ENCODE data around the gene CD33. TPM values are rescaled to one million over a fixed set of nuclear protein-coding genes. Genes with fewer than 3 reads are reported as not detected.
"Not testable (repeated sequence)": the region's sequence is repeated elsewhere in the genome, so short reads cannot be mapped to it uniquely, and the experiment has no call there.

The CD33 gene
- total RNA-seq = not detected in 2 replicates

DNA sequence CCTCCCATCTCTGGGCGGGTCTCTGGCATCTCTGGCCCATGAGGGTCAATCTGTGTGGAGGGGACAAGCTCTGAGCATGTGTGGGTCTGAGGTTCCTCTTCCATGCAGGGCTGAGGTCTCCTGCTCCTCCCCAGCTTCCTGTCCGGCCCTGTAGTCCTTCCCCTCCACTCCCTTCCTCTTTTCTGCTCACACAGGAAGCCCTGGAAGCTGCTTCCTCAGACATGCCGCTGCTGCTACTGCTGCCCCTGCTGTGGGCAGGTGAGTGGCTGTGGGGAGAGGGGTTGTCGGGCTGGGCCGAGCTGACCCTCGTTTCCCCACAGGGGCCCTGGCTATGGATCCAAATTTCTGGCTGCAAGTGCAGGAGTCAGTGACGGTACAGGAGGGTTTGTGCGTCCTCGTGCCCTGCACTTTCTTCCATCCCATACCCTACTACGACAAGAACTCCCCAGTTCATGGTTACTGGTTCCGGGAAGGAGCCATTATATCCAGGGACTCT, at the start of gene CD33:
Gene CD33 (plus strand): TSS at position 183 of the 496 bp plus-strand sequence. CDS start 39 bp downstream, at position 222.
- DNase-seq (ENCODE audit: extremely low read depth, low read depth, low spot score) = not testable (repeated sequence)

DNA sequence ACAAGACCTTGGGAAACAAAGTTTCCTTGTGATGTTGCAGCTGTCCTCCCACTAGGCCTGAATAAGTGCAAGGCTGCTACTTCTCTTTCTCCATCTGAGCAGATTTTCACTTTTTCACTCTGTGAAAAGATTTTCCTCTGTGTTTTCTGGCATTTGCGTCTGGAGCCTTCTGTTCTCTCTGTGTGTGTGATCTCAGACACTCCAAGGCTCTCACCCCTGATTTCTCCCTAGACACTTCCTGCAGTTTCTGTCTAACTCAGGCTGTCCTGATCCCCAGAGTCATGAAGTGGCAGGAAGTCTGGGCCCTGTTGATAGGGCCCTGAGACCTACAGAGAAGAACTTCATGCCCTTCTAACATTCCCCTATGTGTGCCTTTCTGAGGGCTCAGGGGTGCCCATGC, 45.6 kb upstream of the CD33 start:
- no peak for DNase-seq (ENCODE audit: extremely low read depth, low read depth, low spot score)

DNA sequence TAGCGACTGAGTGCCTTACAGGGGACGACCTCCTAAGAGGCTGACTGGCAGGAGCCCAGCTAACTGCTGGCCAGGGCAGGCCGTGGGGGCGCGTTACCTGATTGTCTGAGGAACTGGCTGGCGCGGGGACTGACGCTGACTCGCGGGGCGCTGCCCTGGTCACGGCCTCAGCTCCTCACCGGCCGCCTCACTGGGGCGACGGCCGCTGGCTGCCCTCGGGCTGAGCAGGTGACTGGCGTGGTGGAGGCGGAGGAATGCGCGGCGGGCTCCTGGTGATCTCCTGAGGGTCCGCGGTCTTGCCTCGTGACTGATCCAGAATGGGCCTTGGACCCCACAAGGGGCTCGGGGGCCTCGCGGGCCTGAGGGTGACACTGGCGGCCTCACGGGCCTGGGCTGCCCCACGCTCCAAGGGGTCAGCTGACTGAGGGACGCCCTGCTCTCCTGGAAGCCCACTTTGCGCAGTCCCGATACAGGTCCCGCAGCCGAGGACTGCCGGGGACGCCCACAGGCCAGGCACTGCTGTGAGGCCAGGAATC, 43.4 kb upstream of the CD33 start:
- DNase-seq (ENCODE audit: extremely low read depth, low read depth, low spot score) = no peak

DNA sequence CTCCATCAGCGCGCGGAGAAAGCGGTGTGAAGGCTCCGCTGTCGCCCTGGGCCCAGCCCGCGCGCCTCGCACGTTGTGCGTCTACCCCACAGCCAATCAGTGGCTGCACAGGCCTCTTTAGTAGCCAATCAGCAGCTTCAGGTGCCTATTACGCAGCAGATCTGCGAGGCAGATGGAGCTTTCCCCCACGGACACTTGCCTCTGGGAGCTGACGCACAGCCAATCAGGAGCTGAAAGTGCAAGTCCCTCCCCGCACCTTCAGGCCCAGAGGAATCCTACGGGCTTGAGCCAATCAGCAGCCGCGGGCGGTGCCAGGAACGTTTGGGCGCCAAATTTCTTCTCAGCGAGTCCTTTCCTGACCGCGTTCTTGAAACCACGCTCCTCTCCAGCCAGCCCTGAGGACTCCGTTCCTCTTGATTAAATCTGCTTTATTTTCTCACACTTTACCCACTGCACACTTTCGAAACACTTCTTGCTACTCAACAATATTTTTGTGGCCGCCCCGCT, 42.9 kb upstream of the CD33 start:
- no peak for DNase-seq (ENCODE audit: extremely low read depth, low read depth, low spot score)

DNA sequence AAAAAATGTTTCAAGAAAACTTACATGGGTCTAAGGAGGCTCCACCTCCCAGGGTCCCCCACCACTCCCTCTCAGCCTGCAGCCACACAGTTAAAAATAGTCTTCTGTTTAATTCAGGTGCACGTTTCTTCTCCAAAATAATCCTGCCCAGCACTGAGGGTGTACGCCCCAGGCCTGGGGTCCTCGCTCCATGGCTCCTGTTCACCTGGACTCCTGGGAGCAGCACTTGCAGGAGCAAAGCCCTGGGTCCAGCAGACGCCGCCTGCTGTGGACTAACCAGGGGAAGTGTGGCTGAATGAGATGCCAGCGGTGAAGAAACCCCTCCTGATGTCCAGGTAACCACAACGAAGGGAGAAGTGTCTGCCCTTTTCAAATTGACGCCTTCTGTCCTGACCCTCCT, 41.3 kb upstream of the CD33 start:
- no peak for DNase-seq (ENCODE audit: extremely low read depth, low read depth, low spot score)

DNA sequence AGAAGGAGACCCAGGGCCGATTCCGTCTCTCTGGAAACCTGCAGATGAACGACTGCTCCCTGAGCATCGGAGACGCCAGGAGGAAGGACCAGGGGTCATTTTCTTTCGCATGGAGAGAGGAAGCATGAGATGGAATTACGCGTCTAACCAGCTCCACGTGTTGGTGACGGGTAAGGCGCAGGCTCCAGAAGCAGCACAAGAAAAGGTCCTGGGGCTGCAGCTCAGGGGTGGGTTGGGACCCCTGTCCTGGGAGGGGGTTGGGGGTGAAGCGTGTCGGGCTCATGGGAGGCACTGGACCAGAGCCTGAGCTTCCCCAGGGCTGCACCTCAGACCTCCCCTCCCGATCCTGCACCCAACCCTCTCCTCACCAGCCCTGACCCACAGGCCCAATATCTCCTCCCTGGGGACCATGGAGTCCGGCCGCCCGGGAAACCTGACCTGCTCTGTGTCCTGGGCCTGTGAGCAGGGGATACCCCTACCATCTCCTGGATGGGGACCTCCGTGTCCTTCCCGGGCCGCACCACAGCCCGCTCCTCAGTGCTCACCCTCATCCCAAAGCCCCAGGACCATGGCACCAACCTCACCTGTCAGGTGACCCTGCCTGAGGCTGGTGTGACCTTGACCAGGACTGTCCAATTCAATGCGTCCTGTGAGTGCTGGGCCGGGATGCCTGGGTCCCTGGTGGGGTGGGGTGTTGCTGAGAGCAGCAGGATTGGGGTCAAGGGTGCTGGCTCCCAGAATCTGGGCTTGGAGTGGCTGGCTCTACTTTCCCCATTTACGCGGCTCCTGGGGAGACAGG, 39.6 kb upstream of the CD33 start:
- no peak for DNase-seq (ENCODE audit: extremely low read depth, low read depth, low spot score)

DNA sequence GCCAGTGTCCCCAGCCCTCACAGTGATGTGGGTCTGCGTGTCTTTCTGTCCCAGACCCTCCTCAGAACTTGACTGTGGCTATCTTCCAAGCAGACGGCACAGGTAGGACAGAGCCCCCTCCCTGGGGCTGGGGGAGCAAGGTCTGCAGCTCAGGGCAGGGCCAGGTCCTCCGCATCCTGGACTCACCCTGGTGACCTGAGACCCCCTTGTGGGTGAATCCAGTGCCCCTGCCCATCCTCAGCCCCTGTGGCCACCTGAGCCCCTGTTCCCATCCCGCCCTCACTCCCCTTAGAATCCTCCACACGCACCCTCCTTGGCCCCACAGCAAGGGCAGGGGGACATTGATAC, 39.0 kb upstream of the CD33 start:
- DNase-seq (ENCODE audit: extremely low read depth, low read depth, low spot score) = no peak

DNA sequence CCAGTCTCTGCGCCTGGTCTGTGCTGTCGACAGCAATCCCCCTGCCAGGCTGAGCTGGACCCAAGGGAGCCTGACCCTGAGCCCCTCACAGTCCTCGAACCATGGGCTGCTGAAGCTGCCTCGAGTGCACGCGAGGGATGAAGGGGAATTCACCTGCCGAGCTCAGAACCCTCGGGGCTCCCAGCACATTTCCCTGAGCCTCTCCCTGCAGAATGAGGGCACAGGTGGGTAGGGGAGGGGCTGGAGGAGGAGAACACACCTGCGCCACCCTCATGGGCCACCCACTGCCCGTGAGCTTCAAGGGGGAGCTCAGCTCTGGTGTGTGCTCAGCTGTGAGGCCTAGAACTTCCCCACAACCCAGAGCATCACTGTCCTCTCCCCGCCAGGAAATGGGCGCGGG, 38.6 kb upstream of the CD33 start:
- no peak for DNase-seq (ENCODE audit: extremely low read depth, low read depth, low spot score)

DNA sequence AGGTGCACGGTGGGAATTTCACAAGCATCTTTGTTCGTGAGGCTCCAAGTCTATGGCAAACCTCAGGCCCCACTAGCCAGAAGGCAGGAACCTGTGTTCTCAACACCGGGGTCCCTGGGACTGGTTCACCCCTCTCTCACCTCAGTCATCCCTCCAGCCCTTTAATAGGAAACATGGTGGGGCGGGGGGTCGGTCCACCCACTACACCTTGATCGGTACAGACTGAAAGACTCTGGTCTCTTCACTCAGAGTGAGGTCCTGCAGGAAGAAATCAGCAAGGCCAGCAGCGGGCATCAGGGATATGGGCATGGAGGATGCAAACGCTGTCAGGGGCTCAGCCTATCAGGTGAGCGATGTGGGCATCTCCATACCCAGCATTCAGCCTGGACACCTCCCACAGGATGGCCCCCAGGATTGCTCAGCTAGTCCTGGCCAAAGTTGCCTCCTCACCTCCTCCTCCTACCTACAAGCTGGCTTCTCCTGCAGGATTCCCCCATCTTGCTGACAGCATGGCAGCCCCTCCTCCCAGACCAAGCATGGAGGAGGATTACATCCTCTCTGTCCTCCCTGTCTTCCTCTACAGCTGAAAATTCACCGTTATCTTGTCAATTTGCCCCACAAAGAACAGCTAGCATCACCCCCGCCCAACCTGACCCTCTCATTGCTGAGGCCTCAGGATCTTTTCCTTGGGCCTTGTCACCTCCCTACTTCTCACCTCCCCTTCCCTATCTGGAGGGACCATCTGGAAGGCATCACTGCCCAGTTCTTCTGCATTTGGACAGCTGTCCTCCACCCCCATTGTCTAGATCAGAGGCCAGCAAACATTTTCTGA, 37.3 kb upstream of the CD33 start:
- DNase-seq (ENCODE audit: extremely low read depth, low read depth, low spot score) = no peak

DNA sequence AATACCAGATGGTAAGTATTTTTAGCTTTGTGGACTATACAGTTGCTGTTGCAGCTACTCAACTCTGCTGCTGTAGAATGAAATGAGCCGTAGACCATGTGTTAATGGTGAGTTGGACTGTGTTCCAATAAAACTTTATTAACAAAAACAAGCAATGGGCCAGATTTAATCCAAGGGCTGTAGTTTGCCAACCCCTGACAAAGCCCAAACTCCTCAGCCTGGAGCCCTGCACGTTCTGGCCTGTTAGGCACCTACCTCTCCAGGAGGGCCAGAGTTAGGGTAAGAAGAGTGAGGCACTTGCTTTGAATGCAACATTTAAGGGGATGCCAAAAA, 36.7 kb upstream of the CD33 start:
- no peak for DNase-seq (ENCODE audit: extremely low read depth, low read depth, low spot score)

DNA sequence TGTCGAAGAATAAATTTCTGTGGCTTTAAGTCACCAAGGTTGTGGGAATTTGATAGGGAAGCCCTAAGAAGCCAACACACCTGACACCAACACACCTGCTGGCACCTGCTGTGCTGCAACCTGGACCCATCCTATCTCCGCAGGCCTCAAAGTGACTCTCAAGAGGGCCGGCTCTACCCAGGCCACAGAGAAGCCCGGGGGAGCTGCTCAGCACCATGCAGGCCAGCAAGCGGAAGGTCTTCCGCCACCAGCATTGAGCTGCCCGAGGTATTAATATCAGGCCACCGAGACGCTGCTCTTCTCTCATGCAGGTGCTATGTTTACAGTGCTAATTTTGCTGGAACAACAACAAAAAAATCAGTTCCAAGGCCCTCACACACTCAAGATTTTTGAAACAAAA, 32.2 kb upstream of the CD33 start:
- no peak for DNase-seq (ENCODE audit: extremely low read depth, low read depth, low spot score)

DNA sequence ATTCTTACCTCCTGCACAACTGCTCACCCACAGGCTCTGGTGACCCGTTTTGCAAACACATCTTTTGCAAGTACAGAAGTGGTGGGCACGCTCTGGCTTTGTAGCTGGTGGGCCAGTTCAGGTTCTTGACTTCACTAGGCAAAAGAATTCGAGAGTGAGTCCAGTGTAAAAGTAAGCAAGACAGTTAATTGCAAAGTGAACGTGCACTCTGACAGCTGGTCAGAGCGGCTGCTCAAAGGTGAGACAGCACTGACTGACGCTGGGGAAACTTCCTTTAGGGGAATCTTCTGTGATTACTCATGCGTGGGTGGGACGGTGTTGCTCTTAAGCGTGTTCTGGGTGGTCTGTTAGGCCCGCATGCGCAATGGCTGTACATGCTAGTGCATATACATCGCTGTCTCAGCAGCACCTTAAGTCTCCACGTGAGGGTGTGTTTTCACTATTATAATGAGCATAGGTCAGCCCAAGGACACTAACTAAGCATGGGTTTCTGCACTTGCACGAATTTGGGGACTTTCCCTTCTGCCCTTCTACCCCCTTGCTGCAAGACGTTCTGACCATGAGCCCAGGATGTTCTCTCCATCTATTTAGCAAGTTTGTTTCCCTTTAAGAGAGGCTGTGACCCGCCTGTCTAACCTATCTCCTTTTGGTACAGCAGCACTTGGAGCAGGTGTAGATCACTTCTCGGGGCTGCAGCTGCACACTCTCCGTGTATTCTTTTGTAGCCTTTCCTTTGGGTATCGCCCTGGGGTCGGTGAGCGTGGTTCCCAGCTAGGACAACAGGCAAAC, 30.2 kb upstream of the CD33 start:
- no peak for DNase-seq (ENCODE audit: extremely low read depth, low read depth, low spot score)

DNA sequence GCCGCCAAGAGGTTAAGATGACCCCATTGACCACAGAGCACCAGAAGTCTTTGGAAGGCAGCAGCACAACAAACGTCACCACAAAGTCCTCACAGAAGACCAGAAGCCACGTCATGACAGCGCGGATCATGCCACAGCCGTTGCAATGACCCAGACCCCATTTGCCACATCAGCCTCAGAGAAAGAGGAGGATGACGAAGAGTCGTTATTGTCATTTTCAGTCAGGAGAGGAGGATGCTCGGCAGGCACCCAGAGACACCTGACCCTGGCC, 29.6 kb upstream of the CD33 start:
- DNase-seq (ENCODE audit: extremely low read depth, low read depth, low spot score) = no peak

DNA sequence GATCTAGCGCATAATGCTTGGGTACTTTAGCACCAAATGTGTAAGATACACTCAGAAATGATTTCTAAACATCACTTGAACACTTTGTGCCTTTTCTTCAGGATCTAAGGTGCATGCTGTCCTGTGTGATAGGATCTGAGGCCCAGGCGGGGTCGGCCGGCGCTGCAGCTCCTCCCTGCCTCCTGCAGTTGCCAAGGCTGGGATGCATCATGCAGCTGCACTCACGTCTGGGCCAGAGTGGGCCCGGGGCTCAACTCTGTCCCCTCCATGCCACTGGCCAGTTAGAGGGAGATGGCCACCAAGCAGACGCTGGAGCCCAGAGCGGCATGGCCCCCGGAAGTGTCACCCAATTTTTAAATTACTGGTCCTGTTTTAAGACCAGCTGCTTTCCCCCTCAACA, 29.3 kb upstream of the CD33 start:
- DNase-seq (ENCODE audit: extremely low read depth, low read depth, low spot score) = no peak

DNA sequence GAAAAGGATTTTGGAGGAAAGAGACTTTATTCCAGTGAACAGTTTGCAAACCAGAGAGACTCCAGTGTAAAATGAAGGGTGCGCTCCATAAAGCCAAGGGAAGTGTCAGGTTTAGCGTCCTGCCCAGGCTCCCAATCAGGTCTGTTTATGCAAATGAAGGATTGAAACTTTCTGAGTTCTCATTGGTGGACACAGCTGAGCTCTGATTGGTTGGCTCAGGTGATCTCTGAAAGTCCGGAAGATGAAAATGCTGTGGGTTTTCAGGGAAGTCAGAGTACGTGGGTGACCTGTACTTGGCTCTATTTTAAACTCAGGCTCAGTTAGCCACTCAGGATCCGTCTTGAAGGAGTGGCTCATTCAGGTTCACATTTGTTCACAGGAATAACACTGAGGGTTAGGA, 28.7 kb upstream of the CD33 start:
- no peak for DNase-seq (ENCODE audit: extremely low read depth, low read depth, low spot score)

DNA sequence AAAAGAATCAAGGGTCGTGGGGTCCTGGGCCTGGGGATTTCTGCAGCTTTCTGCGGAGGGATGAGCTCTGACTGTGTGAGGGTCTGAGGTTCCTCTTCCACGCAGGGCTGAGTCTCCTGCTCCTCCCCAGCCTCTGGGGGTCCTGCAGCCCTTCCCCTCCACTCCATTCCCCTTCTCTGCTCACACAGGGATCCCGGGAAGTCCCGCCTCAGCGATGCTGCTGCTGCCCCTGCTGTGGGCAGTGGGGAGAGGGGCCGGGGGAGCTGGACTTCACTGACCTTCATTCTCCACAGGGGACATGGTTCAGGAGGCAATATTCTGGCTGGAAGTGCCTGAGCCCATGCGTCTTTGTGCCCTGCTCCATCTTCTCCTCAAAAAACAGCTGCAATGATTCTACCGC, 26.2 kb upstream of the CD33 start:
- no peak for DNase-seq (ENCODE audit: extremely low read depth, low read depth, low spot score)

DNA sequence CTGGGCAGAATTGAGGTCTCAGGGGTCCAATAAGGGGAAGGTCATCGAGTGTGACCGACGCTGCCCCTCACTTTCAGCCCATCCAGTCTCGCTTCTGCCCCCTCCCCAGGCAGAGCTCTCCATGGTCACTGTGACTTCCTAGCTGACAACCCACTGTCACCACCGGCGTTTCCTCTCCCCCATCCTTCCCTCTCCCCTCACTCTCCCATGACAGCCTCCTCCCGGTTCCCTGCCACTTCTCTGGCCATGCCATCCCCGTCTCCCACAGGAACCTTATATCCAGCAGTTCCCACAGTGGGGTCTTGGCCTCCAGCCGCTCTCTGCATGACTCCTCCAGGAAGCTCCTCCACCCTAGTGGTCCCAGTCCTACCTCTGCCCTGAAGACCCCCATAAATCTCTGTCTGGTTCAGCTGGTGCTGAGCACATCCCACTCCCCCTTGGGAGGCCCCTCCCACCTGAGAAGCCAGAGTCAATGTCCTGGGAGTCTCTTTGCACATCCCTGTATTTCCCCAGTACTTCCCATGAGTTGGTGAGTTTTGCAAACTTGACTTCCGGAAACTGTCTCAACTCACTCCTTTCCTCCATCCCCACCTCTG, 24.7 kb upstream of the CD33 start:
- DNase-seq (ENCODE audit: extremely low read depth, low read depth, low spot score) = no peak

DNA sequence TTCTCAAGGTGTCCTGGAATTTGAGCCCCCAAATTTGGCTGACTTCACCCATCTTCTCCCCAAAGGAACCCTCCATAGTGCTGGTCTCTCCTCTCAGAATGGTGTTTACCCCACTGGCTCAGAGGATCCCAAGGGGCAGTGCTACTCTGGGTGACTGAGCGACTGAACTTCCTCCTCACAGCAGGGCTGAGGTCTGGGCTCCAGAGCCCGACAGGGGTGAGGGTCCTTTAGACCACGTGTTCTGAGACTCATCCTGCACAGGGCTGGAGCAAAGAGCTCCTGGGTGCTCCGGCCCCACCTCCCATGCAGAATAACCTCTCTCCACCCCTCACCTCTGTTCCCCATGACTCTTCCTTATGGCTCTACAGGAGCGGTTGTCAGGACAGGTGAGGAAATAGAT, 23.2 kb upstream of the CD33 start:
- no peak for DNase-seq (ENCODE audit: extremely low read depth, low read depth, low spot score)

DNA sequence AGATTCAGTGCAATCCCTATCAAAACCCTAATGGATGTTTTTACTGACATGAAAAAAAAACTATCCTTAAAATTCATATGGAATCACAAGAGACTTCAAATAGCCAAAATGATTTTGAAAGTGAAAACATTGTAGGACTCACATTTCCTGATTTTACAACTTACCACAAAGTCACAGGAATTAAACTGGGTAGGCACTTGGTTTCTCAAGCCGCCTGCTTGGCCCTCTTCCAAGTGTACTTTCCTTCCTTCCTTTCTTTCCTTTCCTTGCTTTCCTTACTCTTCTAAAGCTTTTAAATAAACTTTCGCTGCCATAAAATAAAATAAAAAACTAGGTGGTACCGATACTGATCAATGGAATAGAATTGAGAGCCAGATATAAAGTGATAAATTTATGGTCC, 21.0 kb upstream of the CD33 start:
- DNase-seq (ENCODE audit: extremely low read depth, low read depth, low spot score) = no peak

DNA sequence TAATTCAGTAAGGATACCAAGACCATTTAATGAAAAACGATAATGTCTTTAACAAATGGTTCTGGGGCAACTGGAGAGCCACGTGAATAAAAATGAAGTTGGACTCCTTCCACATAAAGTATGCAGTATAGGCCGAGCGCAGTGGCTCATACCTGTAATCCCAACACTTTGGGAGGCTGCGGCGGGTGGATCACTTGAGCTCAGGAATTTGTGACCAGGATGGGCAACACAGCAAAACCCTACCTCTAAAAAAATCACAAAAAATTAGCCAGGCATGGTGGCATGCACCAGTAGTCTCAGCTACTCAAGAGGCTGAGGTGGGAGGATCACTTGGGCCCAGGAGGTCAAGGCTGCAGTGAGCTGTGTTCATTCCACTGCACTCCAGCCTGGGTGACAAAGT, 20.6 kb upstream of the CD33 start:
- DNase-seq (ENCODE audit: extremely low read depth, low read depth, low spot score) = no peak

DNA sequence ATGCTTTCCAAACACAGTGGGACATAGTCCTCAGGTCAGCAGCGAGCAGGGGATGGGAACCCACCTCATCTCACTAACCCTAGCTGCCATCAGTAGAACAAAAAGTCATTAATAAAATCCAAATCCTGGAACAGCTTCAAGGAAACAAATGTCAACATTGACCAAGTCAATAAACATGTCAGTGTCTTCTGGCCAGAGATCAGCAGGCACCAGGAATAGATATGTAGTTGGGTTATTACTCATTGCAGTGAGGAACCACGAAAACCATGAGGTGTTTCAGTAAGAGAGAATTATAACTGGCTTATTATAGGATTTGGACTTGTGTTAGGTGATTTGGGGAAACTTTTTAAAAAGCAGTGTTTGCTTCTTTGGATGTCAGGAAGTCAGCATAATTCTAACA, 17.1 kb upstream of the CD33 start:
- no peak for DNase-seq (ENCODE audit: extremely low read depth, low read depth, low spot score)
